Neural cell (in vitro differentiated cells): ENCODE data around the gene LRRIQ3.

Experiments used
- EP300 ChIP-seq: fragments of 450-650 bp; conservative IDR thresholded peaks from 2 replicates; pipeline ENCODE4 v1.6.1; 2014; ENCODE audit warnings: antibody characterized with exemption, mild to moderate bottlenecking, moderate library complexity; ENCODE audit not compliant: poor library complexity, severe bottlenecking
- EZH2 ChIP-seq: fragments of 200-600, 300-800 bp; shearing (Covaris generic), sonication (generic); IDR thresholded peaks from 2 replicates; pipeline ENCODE4 v1.6.1; 2014; ENCODE audit warnings: antibody characterized with exemption, low read length, borderline replicate concordance, mild to moderate bottlenecking; ENCODE audit not compliant: insufficient read depth, poor library complexity, severe bottlenecking
- RAD21 ChIP-seq: fragments of 450-650 bp; conservative IDR thresholded peaks from 2 replicates; pipeline ENCODE4 v1.6.1; 2014; ENCODE audit warnings: antibody characterized with exemption, mild to moderate bottlenecking, moderate library complexity
- TAF1 ChIP-seq: IDR thresholded peaks from 2 replicates; pipeline ENCODE4 v1.6.1; 2012; ENCODE audit warnings: low read depth
- TF ChIP-seq, protein P1 (sequence below): fragments of 450-650 bp; IDR thresholded peaks from 2 replicates; pipeline ENCODE4 v1.5.1; 2014; ENCODE audit warnings: antibody characterized with exemption, mild to moderate bottlenecking, moderate library complexity; ENCODE audit not compliant: poor library complexity, severe bottlenecking

GRCh38 chr1:74107394-74107793, 90.6 kb downstream of the LRRIQ3 start:
- TF ChIP-seq RAD21 (no peak), EZH2 (no peak), TAF1 (no peak), EP300 (no peak)
- TF ChIP-seq, protein P1, sequence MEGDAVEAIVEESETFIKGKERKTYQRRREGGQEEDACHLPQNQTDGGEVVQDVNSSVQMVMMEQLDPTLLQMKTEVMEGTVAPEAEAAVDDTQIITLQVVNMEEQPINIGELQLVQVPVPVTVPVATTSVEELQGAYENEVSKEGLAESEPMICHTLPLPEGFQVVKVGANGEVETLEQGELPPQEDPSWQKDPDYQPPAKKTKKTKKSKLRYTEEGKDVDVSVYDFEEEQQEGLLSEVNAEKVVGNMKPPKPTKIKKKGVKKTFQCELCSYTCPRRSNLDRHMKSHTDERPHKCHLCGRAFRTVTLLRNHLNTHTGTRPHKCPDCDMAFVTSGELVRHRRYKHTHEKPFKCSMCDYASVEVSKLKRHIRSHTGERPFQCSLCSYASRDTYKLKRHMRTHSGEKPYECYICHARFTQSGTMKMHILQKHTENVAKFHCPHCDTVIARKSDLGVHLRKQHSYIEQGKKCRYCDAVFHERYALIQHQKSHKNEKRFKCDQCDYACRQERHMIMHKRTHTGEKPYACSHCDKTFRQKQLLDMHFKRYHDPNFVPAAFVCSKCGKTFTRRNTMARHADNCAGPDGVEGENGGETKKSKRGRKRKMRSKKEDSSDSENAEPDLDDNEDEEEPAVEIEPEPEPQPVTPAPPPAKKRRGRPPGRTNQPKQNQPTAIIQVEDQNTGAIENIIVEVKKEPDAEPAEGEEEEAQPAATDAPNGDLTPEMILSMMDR, result no peak
